H9 (cell line): ENCODE results near the gene RNF133. TPM values are rescaled to one million over a fixed set of nuclear protein-coding genes. Genes with fewer than 3 reads are reported as not detected.

Source experiments
- DNase-seq: peaks from one replicate; pipeline ENCODE4 v3.0.0-alpha.2; 2017
- H2AFZ ChIP-seq: one replicate; pipeline ENCODE4 v1.6.1; 2013; ENCODE audit warnings: mild to moderate bottlenecking, low read length, control low read depth, moderate library complexity
- H2AK5ac ChIP-seq: 2 replicates; pipeline ENCODE4 v1.6.1; 2013; ENCODE audit warnings: low read length, control low read depth, mixed read lengths; ENCODE audit not compliant: insufficient read length
- H2BK120ac ChIP-seq: one replicate; pipeline ENCODE4 v1.6.1; 2013; ENCODE audit warnings: low read depth, mild to moderate bottlenecking, low read length, control low read depth, inconsistent platforms; ENCODE audit not compliant: poor library complexity, severe bottlenecking
- H2BK12ac ChIP-seq: 2 replicates; pipeline ENCODE4 v1.6.1; 2013; ENCODE audit warnings: low read length, control low read depth, mixed read lengths, low read depth; ENCODE audit not compliant: insufficient read length
- H2BK15ac ChIP-seq: 2 replicates; pipeline ENCODE4 v1.6.1; 2013; ENCODE audit warnings: low read depth, low read length, control low read depth
- H2BK20ac ChIP-seq: one replicate; pipeline ENCODE4 v1.6.1; 2013; ENCODE audit warnings: low read depth, mild to moderate bottlenecking, low read length, control low read depth, inconsistent platforms; ENCODE audit not compliant: poor library complexity, severe bottlenecking
- H2BK5ac ChIP-seq: 2 replicates; pipeline ENCODE4 v1.6.1; 2013; ENCODE audit warnings: low read length, control low read depth, mixed read lengths; ENCODE audit not compliant: insufficient read length
- H3K14ac ChIP-seq: 2 replicates; pipeline ENCODE4 v1.6.1; 2013; ENCODE audit warnings: low read length, control low read depth; ENCODE audit not compliant: insufficient read depth
- H3K18ac ChIP-seq: 2 replicates; pipeline ENCODE4 v1.6.1; 2013; ENCODE audit warnings: low read depth, mild to moderate bottlenecking, mixed read lengths, low read length, control low read depth; ENCODE audit not compliant: insufficient read length
- H3K23ac ChIP-seq: 2 replicates; pipeline ENCODE4 v1.6.1; 2013; ENCODE audit warnings: low read length, control low read depth, mixed read lengths, low read depth; ENCODE audit not compliant: insufficient read length
- H3K23me2 ChIP-seq: 2 replicates; pipeline ENCODE4 v1.6.1; 2013; ENCODE audit warnings: low read depth, mild to moderate bottlenecking, mixed read lengths, low read length, control low read depth; ENCODE audit not compliant: insufficient read length, poor library complexity, severe bottlenecking
- H3K27ac ChIP-seq: 2 replicates; pipeline ENCODE4 v1.5.1; 2013; ENCODE audit warnings: low read length, control low read depth, mixed read lengths, low read depth; ENCODE audit not compliant: insufficient read length
- H3K27me3 ChIP-seq: 2 replicates; pipeline ENCODE4 v1.6.1; 2013; ENCODE audit warnings: low read length, control low read depth, inconsistent platforms; ENCODE audit not compliant: insufficient read depth
- H3K4ac ChIP-seq: 2 replicates; pipeline ENCODE4 v1.6.1; 2013; ENCODE audit warnings: low read depth, mild to moderate bottlenecking, control low read depth, inconsistent platforms, low read length, moderate library complexity
- H3K4me1 ChIP-seq: 2 replicates; pipeline ENCODE4 v1.6.1; 2013; ENCODE audit warnings: low read length, control low read depth, inconsistent platforms; ENCODE audit not compliant: insufficient read depth
- H3K4me2 ChIP-seq: 2 replicates; pipeline ENCODE4 v1.6.1; 2013; ENCODE audit warnings: low read length, control low read depth, mixed read lengths; ENCODE audit not compliant: insufficient read length, insufficient read depth
- H3K56ac ChIP-seq: 2 replicates; pipeline ENCODE4 v1.6.1; 2013; ENCODE audit warnings: low read depth, mild to moderate bottlenecking, mixed read lengths, low read length, control low read depth; ENCODE audit not compliant: insufficient read length
- H3K79me1 ChIP-seq: 2 replicates; pipeline ENCODE4 v1.6.1; 2013; ENCODE audit warnings: low read depth, mild to moderate bottlenecking, moderate library complexity, low read length, control low read depth, inconsistent platforms; ENCODE audit not compliant: insufficient read depth, poor library complexity, severe bottlenecking
- H3K79me2 ChIP-seq: 2 replicates; pipeline ENCODE4 v1.6.1; 2013; ENCODE audit warnings: low read length, control low read depth, inconsistent platforms; ENCODE audit not compliant: insufficient read depth
- H3K9ac ChIP-seq: 2 replicates; pipeline ENCODE4 v1.6.1; 2013; ENCODE audit warnings: low read length, control low read depth, mixed read lengths; ENCODE audit not compliant: insufficient read length; ENCODE audit errors: extremely low read depth
- H3K9me3 ChIP-seq: one replicate; pipeline ENCODE4 v1.6.1; 2013; ENCODE audit warnings: low read depth, low read length, inconsistent platforms; ENCODE audit not compliant: control insufficient read depth
- H3T11ph ChIP-seq: one replicate; pipeline ENCODE4 v1.6.1; 2013; ENCODE audit warnings: mild to moderate bottlenecking, low read length, control low read depth, inconsistent platforms
- H4K20me1 ChIP-seq: one replicate; pipeline ENCODE4 v1.6.1; 2013; ENCODE audit not compliant: control insufficient read depth, insufficient read length, insufficient read depth
- H4K5ac ChIP-seq: 2 replicates; pipeline ENCODE4 v1.6.1; 2013; ENCODE audit warnings: low read depth, mild to moderate bottlenecking, mixed read lengths, low read length, control low read depth; ENCODE audit not compliant: insufficient read length
- H4K8ac ChIP-seq: replicated peaks from 2 replicates; pipeline ENCODE4 v1.6.1; 2013; ENCODE audit warnings: low read length, control low read depth, mixed read lengths, low read depth; ENCODE audit not compliant: insufficient read length
- H4K91ac ChIP-seq: 2 replicates; pipeline ENCODE4 v1.6.1; 2013; ENCODE audit warnings: low read depth, mild to moderate bottlenecking, moderate library complexity, mixed read lengths, low read length, control low read depth; ENCODE audit not compliant: insufficient read length
- H3K27ac Mint-ChIP-seq, 3 experiments: 2 replicates in 2 of 3; 3 replicates in 1 of 3; pipeline ENCODE4 v1.8.0; 2020 to 2021; ENCODE audit warnings: mixed read lengths in 3 of 3, mild to moderate bottlenecking in 1 of 3, moderate library complexity in 1 of 3
- H3K27me3 Mint-ChIP-seq: 2 replicates; pipeline ENCODE4 v1.8.0; 2021; ENCODE audit warnings: low read depth, mild to moderate bottlenecking, moderate library complexity, mixed read lengths
- H3K36me3 Mint-ChIP-seq, 3 experiments: 2 replicates in 2 of 3; 3 replicates in 1 of 3; pipeline ENCODE4 v1.8.0; 2020 to 2021; ENCODE audit warnings: low read depth in 3 of 3, mixed read lengths in 3 of 3; ENCODE audit not compliant: insufficient read depth in 1 of 3
- H3K4me1 Mint-ChIP-seq, 2 experiments: 2 replicates each; pipeline ENCODE4 v1.8.0; 2020; ENCODE audit warnings: mixed read lengths in 2 of 2
- H3K4me3 Mint-ChIP-seq, 2 experiments: 2 replicates in 1 of 2; 3 replicates in 1 of 2; pipeline ENCODE4 v1.8.0; 2020 to 2021; ENCODE audit warnings: mild to moderate bottlenecking in 2 of 2, mixed read lengths in 2 of 2, moderate library complexity in 1 of 2
- H3K9me3 Mint-ChIP-seq, 2 experiments: 2 replicates in 1 of 2; 3 replicates in 1 of 2; pipeline ENCODE4 v1.8.0; 2020; ENCODE audit warnings: mild to moderate bottlenecking in 2 of 2, mixed read lengths in 2 of 2, moderate library complexity in 1 of 2
- CTCF ChIP-seq: fragments of 200-600 bp; sonication (generic); conservative IDR thresholded peaks from 3 replicates; pipeline ENCODE4 v1.8.0; 2021; ENCODE audit warnings: antibody characterized with exemption, mild to moderate bottlenecking
- WGBS: extraction: QIAGEN DNeasy Blood & Tissue Kit; methylation state at CpG from one replicate; pipeline ENCODE4 v1.1.7; 2013; ENCODE audit warnings: missing lambda C conversion rate, low lambda C conversion rate, mixed read lengths; ENCODE audit not compliant: insufficient read length; ENCODE audit errors: extremely low coverage; 5-methylcytosine and 5-hydroxymethylcytosine counted together
- total RNA-seq: library from RNA; stranded (reverse); gene quantifications from 2 replicates; pipeline ENCODE4 v1.2.1, GENCODE V29; 2021

Gene RNF133
- total RNA-seq, 1 experiment from 2014 or later: 0.31 TPM

- H3K79me1 ChIP-seq: no peaks in the 10 kb centered on the region
- no peak overlapping the region for H3K14ac ChIP-seq
- no peak overlapping the region for H2BK120ac ChIP-seq
- H3K4me1 Mint-ChIP-seq: peaks cover 11 to 16% of the 10 kb centered on the region in 2 experiments
- H3K56ac ChIP-seq: no peak overlapping the region
- no peaks in the 10 kb centered on the region for H3K27me3 ChIP-seq
- DNase-seq: no peak
- H3K9me3 Mint-ChIP-seq: no peaks in the 10 kb centered on the region; a peak in 1 of 5 replicates
- H2AK5ac ChIP-seq: no peak overlapping the region
- H3K4me1 ChIP-seq: peaks cover 4% of the 10 kb centered on the region; the same call in 1 of the 2 replicates
- no peaks in the 10 kb centered on the region for H3K9me3 ChIP-seq
- no CpG with 5 or more reads among the region's 4 CpGs for WGBS
- H4K20me1 ChIP-seq: no peaks in the 10 kb centered on the region
- no peak overlapping the region for H4K91ac ChIP-seq
- H3T11ph ChIP-seq: no peak overlapping the region
- no peak overlapping the region for H3K4me3 Mint-ChIP-seq
- H3K23ac ChIP-seq: no peak overlapping the region
- no peak overlapping the region for H3K4ac ChIP-seq
- no peak overlapping the region for H4K8ac ChIP-seq
- no peak overlapping the region for H2BK15ac ChIP-seq
- H2BK5ac ChIP-seq: no peak overlapping the region
- H2BK12ac ChIP-seq: no peak overlapping the region
- no peak for TF ChIP-seq CTCF
- no peak overlapping the region for H2AFZ ChIP-seq
- H3K79me2 ChIP-seq: no peaks in the 10 kb centered on the region
- no peak overlapping the region for H3K27ac ChIP-seq
- peak overlapping the region in 1 of 3 experiments; percentile 44; a peak in 1 of 7 replicates for H3K27ac Mint-ChIP-seq
- no peak overlapping the region for H3K18ac ChIP-seq
- no peaks in the 10 kb centered on the region for H3K23me2 ChIP-seq
- no peak overlapping the region for H3K4me2 ChIP-seq
- H3K9ac ChIP-seq: no peak overlapping the region
- no peak overlapping the region for H4K5ac ChIP-seq
- no peaks in the 10 kb centered on the region for H3K27me3 Mint-ChIP-seq
- H2BK20ac ChIP-seq: no peak overlapping the region
- H3K36me3 Mint-ChIP-seq: no peaks in the 10 kb centered on the region; a peak in 2 of 7 replicates
These were observed 20.2 kb upstream of the RNF133 start for GRCh38 chr7:122719010-122719578.
